ENCODE data around the gene AFMID.
"Not testable (repeated sequence)": the region's sequence is repeated elsewhere in the genome, so short reads cannot be mapped to it uniquely, and the experiment has no call there.

The AFMID gene, protein sequence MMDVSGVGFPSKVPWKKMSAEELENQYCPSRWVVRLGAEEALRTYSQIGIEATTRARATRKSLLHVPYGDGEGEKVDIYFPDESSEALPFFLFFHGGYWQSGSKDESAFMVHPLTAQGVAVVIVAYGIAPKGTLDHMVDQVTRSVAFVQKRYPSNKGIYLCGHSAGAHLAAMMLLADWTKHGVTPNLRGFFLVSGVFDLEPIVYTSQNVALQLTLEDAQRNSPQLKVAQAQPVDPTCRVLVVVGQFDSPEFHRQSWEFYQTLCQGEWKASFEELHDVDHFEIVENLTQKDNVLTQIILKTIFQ

DNA sequence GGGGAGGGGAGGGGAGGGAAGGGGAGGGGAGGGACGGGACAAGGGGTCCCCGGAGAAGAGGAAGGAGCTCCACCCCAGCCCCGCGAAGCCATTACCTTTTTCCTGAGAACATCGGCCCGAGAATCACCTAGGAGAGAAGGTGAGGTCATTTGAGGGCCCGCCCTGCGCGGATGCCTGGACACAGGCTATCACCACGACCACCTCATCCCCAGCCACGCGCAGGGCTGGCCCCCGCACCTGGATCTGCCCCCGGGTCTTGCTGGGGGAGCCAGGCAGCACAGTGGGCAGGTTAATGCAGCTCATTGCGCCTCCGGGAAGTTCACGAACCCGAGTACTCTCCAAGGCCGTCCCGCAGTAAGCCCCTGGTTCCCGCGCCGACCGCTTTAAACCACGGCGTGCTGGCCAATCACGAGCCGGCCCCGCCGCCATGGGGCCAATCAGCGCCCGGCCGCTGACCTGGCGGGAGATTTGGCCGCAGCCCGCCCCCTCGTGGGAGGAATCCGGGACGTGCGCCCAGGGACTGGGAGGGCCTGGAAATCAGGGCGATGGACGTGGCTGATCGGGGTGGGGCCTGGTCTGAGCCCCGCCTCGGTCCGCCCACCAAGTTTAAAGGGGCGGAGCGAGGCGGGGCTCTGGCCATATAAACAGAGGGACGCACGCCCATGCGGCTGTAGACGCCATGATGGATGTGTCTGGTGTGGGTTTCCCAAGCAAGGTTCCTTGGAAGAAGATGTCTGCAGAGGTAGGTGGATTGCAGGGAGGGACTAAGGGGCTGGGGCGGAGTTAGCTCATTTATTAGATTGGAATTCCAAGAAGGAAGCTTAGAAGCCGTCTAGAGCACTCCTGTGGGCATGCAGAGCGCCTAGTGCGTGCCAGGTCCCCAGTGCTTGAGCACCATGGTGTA, at the start of gene AFMID, which contains the start of gene TK1:
Gene AFMID, plus strand, starts transcription at position 671 of the 904 bp plus-strand sequence. Its CDS starts 9 bp downstream, at position 680.
Gene TK1, minus strand, starts transcription at position 361 of the 904 bp plus-strand sequence. Its CDS starts 58 bp downstream, at position 303.
- DNase-seq (ENCODE audit: low read depth): peak; percentile 57

DNA sequence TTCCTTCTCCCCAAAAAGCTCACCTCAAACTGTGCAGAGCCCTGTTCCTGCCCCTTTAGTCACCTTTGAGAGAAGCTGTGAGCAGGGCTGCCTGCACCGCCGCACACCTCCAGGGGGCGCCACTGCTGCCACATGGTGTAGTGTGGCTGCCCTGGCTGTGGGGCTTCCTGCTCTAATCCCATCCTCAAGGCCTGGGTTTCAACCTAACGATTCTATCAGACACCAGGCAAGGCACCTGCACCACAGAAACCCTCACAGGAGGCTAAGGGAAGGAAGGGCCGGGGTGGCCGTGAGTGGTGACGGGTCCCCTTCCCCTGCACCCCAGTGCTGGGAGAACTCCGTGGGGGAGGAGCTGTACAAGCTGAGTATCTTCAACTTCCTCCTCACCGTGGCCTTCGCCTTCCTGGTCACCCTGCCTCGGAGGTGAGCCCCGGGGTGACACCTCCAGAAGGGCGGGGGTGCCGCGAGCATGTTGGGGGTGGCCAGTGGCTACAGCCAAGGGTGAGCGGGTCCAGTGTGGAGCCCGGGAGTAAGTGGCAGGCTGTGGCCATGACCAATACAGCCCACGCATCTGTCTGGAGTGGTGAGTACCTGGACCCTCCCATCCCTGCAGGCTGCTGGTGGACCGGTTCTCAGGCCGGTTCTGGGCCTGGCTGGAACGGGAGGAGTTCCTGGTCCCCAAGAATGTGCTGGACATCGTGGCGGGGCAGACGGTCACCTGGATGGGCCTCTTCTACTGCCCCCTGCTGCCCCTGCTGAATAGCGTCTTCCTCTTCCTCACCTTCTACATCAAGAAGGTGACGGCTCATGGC, 49.6 kb upstream of the AFMID start:
- DNase-seq (ENCODE audit: low read depth): peak; percentile 22

DNA sequence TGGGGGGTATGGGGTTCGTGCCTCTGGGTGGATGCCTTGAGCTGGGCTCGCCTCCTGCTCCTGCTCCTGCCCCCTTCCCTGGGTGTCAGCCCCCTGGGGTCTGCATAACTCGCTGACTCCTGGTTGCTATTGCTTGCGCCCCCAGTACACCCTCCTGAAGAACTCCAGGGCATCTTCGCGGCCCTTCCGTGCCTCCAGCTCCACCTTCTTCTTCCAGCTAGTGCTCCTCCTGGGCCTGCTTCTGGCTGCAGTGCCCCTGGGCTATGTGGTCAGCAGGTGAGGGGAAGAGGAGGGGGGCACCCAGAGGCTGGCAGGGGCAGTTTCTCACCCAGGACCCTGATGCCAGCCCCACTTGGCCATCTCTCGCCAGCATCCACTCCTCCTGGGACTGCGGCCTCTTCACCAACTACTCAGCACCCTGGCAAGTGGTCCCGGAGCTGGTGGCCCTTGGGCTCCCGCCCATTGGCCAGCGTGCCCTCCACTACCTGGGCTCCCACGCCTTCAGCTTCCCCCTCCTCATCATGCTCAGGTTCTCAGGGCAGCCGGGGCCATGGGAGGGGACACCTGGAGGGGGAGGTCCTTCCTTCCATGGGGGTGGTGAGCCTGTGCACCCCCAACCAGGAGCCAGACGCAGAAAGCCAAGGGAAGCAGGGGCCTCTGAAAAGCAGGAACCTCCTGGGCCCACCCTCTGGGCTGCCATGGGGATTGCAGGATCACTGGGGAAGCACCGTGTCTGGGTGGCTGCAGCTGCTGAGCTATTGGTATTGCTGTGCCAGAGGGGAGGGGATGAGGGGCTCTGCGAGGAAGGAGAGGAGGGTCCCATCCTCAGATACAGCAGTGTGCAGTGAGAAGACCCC, 48.7 kb upstream of the AFMID start:
- no peak for DNase-seq (ENCODE audit: low read depth)

- DNase-seq (ENCODE audit: low read depth): not testable (repeated sequence)
Measured at GRCh38 chr17:78139861-78140168, 47.3 kb upstream of the AFMID start.

DNA sequence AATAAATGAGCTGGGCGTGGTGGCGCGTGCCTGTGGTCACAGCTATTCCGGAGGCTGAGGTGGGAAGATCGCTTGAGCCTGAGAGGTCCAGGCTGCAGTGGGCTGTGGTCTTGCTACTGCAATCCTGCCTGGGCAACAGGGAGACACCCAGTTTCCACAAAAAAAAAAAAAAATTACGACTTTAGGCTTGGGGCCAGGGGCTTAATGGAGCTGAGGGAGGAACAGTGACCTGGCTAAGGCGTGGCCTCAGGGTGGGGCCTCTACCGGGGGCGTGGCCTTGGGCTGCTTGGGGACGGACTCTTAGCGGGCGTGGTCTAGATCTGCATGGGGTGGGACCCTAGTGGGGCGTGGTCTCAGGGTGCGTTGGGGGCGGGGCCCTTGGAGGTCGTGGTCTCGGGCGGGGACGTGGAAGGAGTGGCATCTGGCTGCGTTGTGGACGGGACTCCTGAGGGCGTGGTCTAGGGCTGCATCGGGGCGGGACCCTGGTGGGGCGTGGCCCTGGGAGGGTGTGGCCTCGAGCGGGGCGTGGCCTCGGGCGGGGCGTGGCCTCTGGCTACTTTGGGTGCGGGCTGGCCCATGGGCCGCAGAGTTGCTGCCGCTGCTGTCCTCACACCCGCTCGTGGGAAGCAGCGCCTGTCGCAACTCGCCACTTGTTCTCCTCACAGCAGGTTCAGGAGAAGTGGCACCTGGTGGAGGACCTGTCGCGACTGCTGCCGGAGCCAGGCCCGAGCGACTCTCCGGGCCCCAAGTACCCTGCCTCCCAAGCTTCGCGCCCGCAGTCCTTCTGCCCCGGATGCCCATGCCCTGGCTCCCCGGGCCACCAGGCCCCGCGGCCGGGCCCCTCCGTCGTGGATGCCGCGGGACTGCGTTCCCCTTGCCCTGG, 46.8 kb upstream of the AFMID start:
- peak; percentile 85 for DNase-seq (ENCODE audit: low read depth)

DNA sequence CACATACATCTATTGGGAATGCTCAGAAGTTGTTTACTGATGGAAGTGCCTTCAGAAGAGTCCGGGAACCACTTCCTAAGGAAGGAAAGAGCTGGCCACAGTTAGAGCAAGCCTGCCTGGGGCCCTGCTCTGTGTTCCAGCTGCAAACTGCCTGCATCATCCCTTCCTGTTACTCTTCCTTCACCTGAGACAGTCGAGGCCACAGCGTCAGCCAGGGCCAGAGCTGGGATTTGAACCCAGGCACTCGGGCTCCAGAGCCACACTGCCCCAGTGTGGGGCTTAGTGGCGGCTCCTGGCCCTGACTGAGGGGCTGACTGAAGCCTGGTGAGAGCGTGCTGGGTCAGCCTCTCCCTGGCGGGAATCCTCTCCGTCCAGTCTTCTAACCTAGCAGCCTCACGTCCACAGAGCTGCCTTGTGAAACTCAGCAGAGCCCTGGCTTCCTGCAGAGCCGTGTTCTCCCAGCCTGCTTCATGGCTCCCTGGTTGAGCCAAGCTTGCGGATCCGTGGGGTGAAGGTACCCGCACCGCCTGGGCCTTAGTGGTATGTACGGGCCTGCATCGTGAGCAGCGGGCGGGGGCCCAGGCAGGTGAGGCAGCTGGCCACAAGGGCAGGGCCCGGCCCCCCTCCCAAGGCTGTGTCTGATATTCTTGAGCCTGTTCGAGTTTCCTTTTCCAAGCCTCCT, 45.6 kb upstream of the AFMID start:
- no peak for DNase-seq (ENCODE audit: low read depth)

DNA sequence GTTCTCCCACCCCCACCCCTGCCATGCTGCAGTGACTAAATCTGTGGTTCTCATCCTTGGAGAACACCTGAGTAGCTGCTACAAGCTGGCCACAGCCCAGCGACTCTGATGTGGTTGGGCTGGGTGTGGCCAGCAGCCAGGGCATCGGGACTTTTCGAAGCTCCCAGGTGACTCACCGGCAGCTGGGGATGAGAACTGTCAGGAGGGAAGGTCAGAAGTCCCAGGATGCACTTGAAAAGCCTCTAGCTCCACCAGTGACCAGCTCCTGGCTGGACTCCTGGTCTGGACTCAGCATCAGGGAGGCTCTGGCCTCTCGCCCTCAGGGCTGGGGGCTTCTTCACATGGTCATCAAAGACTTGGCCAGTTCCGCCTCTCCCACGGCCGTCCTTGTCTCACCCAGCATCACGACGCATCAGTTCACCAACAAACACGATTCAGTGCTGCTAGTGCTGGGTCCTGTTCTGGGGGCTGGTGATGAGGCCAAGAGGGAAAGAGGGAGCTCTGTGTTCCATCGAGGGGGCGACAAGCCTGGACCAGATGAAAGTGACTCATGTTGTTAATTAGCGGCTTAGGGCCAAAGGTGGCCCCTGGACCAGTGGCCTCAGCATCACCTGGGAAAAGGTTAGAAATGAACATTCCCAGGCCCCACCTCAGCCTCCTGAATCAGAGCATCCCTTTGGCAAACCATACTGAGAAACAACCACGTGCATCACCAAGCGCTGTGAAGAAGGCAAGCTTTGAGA, 44.9 kb upstream of the AFMID start:
- no peak for DNase-seq (ENCODE audit: low read depth)

DNA sequence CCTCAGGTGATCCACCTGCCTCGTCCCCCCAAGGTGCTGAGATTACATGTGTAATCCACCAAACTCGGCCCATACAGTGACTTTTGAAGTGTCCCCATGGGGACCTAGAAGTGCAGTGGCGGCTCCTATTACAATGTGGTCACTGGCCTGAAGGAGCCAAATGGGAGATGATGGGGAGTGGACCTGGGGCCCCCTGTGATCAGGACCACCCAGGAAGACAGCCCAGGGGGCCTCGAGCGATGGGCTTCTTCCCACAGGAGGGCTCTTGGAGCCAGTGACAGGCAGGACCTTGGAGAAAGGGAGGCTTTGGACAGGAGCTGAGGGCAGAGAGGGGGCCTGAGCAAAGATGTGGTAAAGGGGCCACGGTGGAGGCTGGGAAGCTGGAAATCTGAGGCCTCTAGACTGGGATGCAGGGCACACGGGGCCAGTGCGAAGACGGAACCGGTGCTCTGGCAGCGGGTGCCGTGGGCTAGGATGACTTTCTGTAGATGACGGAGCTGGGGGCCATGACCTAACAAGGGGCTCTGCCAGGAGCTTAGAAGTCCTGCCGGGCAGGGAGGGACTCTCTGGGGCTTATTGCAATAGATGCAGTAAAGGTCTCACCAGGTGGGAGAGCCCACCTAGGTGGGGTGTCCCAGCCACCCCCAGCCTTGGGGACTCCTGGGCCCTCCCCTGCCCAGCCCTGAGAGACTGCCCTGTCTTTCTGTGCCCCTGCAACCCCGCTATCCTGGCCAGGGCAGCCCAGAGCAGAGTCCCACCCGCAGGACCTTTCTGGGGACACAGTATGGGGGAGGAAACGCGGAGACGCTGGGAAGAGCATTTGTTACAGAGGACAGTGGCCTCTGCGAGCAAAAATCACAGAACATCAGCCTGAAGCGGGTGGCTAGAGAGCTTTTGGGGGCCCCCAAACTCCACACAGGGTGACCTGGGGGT, 43.7 kb upstream of the AFMID start:
- DNase-seq (ENCODE audit: low read depth): no peak

- DNase-seq (ENCODE audit: low read depth): no peak
Measured at GRCh38 chr17:78144147-78144719, 42.9 kb upstream of the AFMID start.

- no peak for DNase-seq (ENCODE audit: low read depth)
Measured at GRCh38 chr17:78144736-78145641, 42.2 kb upstream of the AFMID start.

DNA sequence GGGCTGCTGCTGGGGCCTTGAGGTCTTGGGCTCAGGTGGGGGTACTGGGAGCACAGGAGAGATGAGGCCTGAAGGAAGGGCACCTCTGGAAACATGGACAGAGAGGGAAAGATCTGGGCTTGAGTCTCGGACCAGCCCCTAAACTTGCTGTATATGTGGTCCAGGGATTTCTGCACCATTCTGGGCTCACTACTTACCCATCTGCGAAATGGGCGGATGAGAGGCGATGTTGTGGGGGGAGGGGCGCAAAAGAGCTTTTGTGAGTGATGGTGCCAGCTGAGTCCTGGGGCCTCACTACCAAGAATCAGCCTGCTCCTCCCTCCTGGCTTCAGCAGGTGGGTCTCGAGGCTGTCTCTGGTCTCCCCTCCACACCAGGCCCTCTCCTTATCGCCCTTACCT, 40.7 kb upstream of the AFMID start:
- no peak for DNase-seq (ENCODE audit: low read depth)

GRCh38 chr17:78146881-78147280, 40.3 kb upstream of the AFMID start:
- DNase-seq (ENCODE audit: low read depth): no peak

DNA sequence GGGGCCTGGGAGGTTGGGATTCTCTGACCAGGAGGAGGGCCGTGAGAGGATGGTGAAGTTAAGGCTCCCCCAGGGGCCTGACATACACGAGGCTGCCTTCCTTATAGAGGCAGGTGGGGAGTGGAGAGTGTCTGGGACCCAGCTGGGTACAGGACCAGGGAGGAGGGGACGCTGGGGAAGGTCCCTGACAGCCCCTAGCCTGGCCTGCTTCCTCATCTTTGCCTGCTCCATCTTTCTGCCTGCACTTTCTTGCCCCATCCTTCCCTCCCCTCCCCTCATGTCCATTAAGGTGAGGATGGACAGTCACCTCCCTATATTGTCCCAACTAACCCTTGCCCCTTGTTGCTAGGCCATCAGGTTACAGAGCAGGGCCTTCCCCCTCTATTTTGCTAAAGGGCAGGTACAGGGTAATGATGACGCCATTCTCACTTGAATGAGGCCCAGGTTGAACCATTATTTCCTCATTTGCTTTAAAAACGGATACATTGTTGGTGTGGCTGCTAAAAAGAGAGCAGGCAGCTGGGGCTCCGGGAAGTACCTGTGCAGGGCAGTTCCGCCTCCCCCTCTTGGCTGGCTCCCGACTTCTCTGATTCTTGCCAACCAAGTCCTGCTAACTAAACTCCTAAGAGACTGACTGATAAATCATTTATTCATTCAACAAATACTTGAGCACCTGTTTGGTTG, 39.7 kb upstream of the AFMID start:
- DNase-seq (ENCODE audit: low read depth): no peak

- no peak for DNase-seq (ENCODE audit: low read depth)
Measured at GRCh38 chr17:78148286-78149016, 38.7 kb upstream of the AFMID start.

DNA sequence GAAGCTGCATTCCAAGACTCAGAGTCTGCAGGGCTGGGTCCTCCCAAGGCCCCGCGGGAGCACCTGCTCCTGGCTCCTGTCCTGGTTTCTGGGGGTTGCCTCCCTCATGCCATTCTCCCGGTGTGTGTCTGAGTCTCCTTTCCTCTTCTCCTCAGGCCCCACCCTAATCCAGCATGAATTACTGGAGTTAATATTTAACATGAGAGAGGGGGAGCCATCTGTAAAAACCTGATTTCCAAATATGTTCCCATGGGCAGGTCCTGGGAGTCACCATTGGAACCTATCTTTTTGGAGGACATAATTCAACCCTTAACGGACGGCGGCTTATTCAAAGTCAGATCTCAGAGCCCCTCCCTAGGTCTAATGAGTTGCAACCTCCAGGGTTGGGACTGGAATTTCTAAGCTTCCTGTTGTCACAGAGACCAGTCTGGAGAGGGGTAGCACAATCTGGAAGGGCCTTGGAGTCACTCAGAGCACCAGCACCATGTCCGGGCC, 35.6 kb upstream of the AFMID start:
- DNase-seq (ENCODE audit: low read depth): no peak
